Stomach (tissue), 4 donors: ENCODE data around the gene SRC.

Source experiments
- CTCF ChIP-seq, 7 experiments: fragments of 450-650 bp in 4 of 7; fragments of 200-600 bp in 3 of 7; sonication (generic) in 3 of 7; IDR thresholded peaks; one replicate each; pipeline ENCODE4 v1.5.1; 2016 to 2019; ENCODE audit warnings: antibody characterized with exemption in 7 of 7, control low read depth in 2 of 7, mild to moderate bottlenecking in 1 of 7
- POLR2A ChIP-seq, 4 donors: fragments of 450-650 bp; IDR thresholded peaks; one replicate each; pipeline ENCODE4 v1.6.1; 2016; ENCODE audit warnings: antibody characterized with exemption in 4 of 4, control low read depth in 2 of 4, mild to moderate bottlenecking in 1 of 4, moderate library complexity in 1 of 4
- POLR2AphosphoS5 ChIP-seq, 3 donors: sonication (generic); formaldehyde crosslinking; IDR thresholded peaks; one replicate each; pipeline ENCODE4 v1.6.1; 2016; ENCODE audit warnings: antibody characterized with exemption in 3 of 3

DNA sequence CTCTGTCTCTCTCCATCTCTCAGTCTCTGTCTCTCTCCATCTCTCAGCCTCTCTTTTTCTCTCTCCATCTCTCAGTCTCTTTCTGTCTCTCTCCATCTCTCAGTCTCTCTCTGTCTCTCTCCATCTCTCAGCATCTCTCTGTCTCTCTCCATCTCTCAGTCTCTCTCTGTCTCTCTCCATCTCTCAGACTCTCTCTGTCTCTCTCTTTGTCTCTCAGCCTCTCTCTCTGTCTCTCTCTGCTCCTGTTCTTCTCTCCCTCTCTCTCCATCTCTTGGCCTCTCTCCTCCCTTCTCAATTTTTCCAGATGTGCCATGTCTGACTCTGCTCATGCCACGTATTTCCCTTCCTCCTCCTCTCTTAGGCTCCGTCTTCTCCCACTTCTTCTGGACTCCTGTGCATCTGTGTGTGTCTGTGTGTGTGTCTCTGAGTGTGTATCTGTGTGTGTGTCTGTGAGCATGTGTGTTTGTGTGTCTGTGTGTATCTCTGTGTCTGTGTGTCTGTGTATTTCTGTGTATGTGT, 72.7 kb downstream of the SRC start:
- no peak for TF ChIP-seq POLR2AphosphoS5 (IDR thresholded peaks at IDR 0.05)
- no peak for TF ChIP-seq CTCF (IDR thresholded peaks at IDR 0.05)
- TF ChIP-seq POLR2A (IDR thresholded peaks at IDR 0.05): no peak
